HG02970 (cell line): Measurements from ENCODE around the gene FLVCR2.
"Not testable (repeated sequence)": the region's sequence is repeated elsewhere in the genome, so short reads cannot be mapped to it uniquely, and the experiment has no call there.

ENCODE experiments used
- ATAC-seq: cut with Tn5 transposase; IDR thresholded peaks from one replicate; pipeline ENCODE4 v1.9.1; 2021; ENCODE audit warnings: mild to moderate bottlenecking, moderate library complexity, moderate number of reproducible peaks; ENCODE audit not compliant: unreplicated experiment, low FRiP score

Gene FLVCR2

DNA sequence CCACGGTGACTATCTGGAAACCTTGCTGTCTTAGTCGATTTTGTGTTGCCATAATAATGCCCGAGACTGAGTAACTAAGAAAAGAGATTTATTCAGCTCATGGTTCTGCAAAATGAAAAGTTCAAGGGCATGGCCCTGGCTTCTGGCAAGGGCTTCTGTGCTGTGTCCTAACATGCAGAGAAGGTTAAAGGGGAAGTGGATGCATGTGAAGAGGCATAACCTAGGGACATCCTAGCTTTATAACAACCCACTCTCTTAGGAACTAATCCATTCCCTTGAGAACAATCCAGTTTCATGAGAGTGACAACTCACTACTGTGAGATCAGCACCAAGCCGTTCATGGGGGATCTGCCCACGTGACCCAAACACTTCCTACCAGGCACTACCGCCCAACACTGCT lies 11.5 kb downstream of the FLVCR2 start:
- ATAC-seq = no peak

DNA sequence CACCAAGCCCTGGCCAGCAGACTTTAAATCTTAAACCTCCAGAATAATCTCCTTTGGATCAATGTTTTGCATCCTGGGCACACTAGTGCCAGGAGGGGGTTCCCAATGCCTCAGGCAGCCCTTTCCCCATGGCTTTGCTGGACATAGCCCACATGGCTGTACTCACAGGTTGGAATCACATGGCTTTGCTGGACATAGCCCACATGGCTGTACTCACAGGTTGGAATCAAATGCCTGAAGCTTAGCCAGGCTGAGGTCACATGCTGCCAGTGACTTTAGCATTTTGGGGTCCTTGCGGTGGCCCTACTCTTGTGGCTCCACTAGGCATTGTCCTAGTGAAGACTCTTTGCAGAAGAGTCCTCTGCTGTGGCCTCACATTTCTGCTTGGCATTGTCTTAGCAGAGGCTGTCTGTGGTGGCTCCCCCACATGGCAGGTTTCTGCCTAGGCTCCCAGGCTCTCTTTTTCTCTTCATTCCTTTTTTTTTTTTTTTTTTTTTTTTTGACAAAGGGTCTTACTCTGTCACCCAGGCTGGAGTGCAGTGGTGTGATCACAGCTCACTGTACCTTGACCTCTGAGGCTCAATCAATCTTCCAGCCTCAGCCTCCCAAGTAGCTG lies 13.0 kb downstream of the FLVCR2 start:
- no peak for ATAC-seq

DNA sequence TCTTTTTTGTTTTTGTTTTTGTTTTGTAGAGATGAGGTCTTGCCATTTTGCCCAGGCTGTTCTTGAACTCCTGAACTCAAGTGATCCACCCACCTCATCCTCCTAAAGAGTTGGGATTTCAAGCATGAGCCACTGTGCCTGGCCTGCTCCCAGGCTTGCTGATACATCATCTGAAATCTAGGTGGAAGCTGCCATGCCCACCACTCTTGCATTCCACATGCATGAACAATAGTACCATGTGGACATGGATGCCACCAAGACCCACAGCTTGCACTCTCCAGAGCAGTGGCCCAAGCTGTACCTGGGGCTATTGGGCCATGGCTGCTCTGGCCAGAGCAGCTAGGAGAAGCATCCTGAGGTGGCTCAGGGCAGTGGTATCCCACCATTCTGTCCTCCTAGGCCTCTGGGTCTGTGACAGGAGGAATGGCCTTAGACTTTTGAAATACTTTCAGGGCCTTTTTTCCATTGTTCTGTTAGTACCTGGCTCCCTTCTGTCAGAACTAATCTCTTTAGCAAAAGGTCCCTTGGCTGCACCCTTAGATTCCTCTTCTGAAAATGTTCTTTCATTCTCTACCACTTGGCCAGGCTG lies 13.7 kb downstream of the FLVCR2 start:
- no peak for ATAC-seq

- ATAC-seq = no peak
Observed at GRCh38 chr14:75595226-75595625, 16.8 kb downstream of the FLVCR2 start.

- no peak for ATAC-seq
Observed at GRCh38 chr14:75597149-75597548, 18.7 kb downstream of the FLVCR2 start.

DNA sequence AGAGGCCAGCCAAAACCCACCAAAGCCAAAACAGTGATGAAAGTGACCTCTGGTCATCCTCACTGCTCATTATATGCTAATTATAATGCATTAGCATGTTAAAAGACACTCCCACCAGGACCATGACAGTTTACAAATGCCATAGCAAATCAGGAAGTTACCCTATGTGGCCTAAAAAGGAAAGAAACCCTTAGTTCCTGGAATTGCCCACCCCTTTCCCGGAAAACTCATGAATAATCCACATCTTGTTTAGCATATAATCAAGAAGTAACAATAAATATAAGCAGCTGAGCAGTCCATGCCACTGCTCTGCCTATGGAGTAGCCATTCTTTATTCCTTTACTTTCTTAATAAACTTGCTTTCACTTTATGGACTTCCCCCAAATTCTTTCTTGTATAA lies 21.7 kb downstream of the FLVCR2 start:
- not testable (repeated sequence) for ATAC-seq

DNA sequence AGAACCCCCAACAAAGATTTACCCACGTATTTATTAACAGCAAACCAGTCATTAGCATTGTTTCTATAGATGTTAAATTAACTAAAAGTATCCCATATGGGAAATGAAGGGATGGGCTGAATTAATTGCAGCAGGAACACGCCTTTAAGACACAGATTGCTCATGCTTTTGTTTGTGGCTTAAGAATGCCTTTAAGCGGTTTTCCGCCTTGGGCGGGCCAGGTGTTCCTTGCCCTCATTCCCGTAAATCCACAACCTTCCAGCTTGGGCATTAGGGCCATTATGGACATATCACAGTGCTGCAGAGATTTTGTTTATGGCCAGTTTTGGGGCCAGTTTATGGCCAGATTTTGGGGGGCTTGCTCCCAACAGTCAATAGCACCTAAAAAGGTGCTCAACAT lies 22.6 kb downstream of the FLVCR2 start:
- not testable (repeated sequence) for ATAC-seq

- ATAC-seq = no peak
Observed at GRCh38 chr14:75602503-75602902, 24.1 kb downstream of the FLVCR2 start.

GRCh38 chr14:75604979-75605851 lies 26.8 kb downstream of the FLVCR2 start:
- ATAC-seq = no peak

DNA sequence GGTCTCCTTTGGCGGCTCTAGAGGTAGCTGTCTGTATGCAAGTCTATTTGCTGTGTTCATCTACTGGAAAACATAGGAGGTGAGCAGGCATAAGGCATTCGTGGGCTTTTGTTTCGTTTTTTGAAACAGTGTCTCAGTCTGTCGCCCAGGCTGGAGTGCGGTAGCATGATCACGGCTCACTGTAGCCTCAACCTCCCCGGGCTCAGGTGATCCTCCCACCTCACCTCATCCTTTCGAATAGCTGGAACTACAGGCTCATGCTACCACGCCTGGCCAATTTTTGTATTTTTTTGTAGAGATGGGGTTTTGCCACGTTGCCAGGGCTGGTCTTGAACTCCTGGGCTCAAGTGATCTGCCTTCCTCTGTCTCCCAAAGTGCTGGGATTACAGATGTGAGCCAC lies 27.5 kb downstream of the FLVCR2 start:
- ATAC-seq = no peak

GRCh38 chr14:75607044-75607443 lies 28.6 kb downstream of the FLVCR2 start:
- ATAC-seq = no peak

GRCh38 chr14:75607842-75608640 lies 29.6 kb downstream of the FLVCR2 start:
- ATAC-seq = no peak

GRCh38 chr14:75609116-75609515 lies 30.7 kb downstream of the FLVCR2 start:
- no peak for ATAC-seq

DNA sequence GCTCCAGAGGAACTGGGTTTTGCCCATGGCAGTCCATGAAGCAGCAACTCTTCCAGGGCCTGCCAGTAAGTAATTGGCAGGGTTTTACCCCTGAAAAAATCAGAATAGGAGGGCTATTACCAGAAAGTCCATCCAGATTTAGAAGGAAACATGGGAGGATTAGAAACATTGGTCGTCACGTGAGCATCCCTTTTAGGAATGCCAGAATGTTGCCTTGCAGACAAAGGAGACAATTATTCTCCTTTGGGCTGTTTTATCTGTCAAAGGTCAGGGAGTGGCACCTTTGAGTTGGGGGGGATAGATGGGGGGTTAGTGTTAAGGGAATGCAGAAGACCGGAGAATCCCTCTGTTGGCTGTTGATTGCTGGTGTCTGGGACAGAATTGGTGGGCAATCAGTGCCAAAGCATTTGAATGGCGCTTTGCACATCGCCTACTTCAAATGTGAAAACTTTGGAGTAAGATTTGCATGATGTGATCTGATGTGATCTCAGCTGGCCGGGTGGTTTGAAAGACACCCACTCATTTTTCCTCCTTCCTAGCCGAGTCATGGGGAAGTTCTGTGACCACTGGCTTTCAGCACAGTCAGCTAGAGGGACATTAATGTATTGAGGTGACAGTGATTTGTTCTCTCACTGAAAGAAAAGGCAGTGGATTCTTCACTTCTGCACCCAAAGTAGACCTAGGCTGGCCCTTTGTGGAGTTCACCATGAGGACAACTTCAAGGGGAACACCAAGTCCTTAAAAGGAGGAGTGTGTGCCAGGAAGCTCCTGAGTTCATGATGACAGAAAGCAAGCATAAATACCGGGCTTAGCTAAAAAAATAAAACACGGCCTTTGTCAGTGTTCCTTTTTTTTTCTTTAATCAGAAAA lies 31.4 kb downstream of the FLVCR2 start:
- no peak for ATAC-seq

GRCh38 chr14:75610834-75611233 lies 32.4 kb downstream of the FLVCR2 start:
- no peak for ATAC-seq

GRCh38 chr14:75612157-75612556 lies 33.7 kb downstream of the FLVCR2 start:
- no peak for ATAC-seq

GRCh38 chr14:75614179-75614578 lies 35.8 kb downstream of the FLVCR2 start:
- no peak for ATAC-seq

DNA sequence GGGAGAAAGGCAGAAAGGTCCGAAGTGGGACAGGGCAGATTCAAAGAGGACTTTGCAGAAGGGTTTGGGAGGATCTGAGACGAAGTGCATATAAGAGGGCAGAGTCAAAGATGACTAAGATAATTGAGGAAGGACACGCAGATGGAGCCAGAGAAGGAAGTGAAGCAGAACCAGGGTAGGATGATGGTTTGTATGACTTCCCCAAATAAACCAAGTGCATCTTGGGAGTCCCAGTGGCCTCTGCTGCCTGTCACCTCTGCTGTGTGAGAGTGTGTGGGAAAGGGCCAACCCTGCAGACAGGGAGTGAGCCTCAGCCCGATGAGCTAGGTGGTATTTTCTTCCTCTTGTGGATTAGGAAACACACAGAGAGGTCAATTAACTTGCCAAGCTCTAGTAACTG lies 36.8 kb downstream of the FLVCR2 start:
- no peak for ATAC-seq

- no peak for ATAC-seq
Observed at GRCh38 chr14:75619548-75619947, 41.1 kb downstream of the FLVCR2 start.

GRCh38 chr14:75625034-75625433 lies 46.6 kb downstream of the FLVCR2 start:
- no peak for ATAC-seq
